Dermis lymphatic vessel endothelial cell (primary cell): ENCODE results near the gene GPX3. TPM values are rescaled to one million over a fixed set of nuclear protein-coding genes. Genes with fewer than 3 reads are reported as not detected.

ENCODE experiments used
- total RNA-seq: library from RNA; depleted of rRNA; stranded (reverse); fragments of >200 nt; gene quantifications from 2 replicates; pipeline ENCODE4 v1.2.1, GENCODE V29; 2014

GPX3 gene
- 3.4 and 5.2 TPM in 2 replicates for total RNA-seq

GRCh38 chr5:151020304-151021110, at the start of gene GPX3:
Gene GPX3 (plus strand): TSS chr5:151020591. CDS start chr5:151020655, 64 bp downstream.

Other genes with a start within 250 kb of the GPX3 start
- gene SMIM3, start 241.8 kb upstream of the GPX3 start, total RNA-seq, result 4.9 and 6.6 TPM in 2 replicates
- gene IRGM, start 174.1 kb upstream of the GPX3 start, total RNA-seq, result not detected in 2 replicates
- gene ZNF300, start 115.6 kb upstream of the GPX3 start, total RNA-seq, result 5.4 and 8.3 TPM in 2 replicates
- gene TNIP1, start 60.4 kb downstream of the GPX3 start, total RNA-seq, result 77.8 and 85.3 TPM in 2 replicates
- 7.1 and 15.8 TPM in 2 replicates for gene ANXA6, start 137.2 kb downstream of the GPX3 start, total RNA-seq
- gene CCDC69, start 203.5 kb downstream of the GPX3 start, total RNA-seq, result 0.54 and 1.5 TPM in 2 replicates
- 11.4 and 15.3 TPM in 2 replicates for gene GM2A, start 232.6 kb downstream of the GPX3 start, total RNA-seq